Activated CD4-positive, CD25-positive, alpha-beta regulatory T cell treated with anti-CD3 and anti-CD28 coated beads, Interleukin-2, amount 50 U/mL, for 24 hours (primary cell): ENCODE data around the gene EN2.

Source experiments
- ATAC-seq, 2 donors: fragments of 150-1000 bp; cut with Tn5 transposase; one replicate each; pipeline ENCODE4 v1.10.0; 2021; ENCODE audit warnings: mild to moderate bottlenecking in 1 of 2, moderate library complexity in 1 of 2

The EN2 gene

DNA sequence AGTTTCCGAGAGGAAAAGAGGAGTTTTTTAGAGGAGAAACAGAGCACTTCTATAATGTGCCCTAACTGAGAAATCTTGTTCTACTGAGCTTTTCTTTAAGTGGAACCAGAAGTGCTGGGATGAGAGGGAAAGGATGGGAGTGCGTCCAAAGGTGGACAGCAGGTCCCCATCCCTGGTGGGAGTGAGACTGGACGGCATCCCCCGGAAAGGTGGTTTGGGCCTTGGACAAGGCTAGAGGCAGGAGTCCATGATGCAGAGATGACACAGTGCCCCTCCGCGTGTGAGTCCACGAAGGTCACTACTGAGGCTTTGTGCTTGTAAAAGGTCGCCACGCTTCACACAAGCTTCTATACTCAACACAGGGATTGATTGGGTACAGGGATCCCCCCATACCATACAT lies 6.1 kb upstream of the EN2 start:
- ATAC-seq = no peak

GRCh38 chr7:155452505-155453295 lies 5.2 kb upstream of the EN2 start:
- ATAC-seq = no peak

GRCh38 chr7:155453296-155454182 lies 4.4 kb upstream of the EN2 start:
- no peak for ATAC-seq

- no peak for ATAC-seq
These were observed 3.5 kb upstream of the EN2 start for GRCh38 chr7:155454183-155455112.

DNA sequence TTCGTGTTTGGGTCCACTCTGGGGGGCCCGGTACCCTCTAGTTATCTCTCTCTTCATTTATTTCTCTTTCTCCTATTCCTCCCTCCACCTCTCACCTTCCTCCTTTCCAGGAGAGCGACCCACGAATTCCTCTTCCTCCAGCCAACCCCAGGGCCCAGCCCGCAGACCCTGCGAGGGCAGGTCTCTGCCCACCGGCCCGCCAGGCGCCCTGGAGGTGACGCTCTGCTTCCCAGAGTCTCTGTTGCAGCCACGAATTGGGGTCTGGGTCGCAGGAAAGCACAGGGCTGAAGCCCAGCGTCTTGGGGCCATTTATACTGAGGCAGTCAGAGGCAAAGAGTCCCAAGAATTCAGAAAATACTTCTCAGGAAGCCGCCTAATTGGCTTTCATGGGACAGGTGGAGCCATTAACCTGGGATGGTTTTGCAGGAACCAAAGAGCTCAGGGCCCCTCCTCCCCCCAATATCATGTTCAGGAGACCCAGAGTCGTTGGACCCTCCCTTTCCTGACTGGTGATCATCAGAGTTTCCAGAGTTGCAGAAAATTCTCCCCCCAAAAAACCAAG lies 2.7 kb upstream of the EN2 start:
- no peak for ATAC-seq

DNA sequence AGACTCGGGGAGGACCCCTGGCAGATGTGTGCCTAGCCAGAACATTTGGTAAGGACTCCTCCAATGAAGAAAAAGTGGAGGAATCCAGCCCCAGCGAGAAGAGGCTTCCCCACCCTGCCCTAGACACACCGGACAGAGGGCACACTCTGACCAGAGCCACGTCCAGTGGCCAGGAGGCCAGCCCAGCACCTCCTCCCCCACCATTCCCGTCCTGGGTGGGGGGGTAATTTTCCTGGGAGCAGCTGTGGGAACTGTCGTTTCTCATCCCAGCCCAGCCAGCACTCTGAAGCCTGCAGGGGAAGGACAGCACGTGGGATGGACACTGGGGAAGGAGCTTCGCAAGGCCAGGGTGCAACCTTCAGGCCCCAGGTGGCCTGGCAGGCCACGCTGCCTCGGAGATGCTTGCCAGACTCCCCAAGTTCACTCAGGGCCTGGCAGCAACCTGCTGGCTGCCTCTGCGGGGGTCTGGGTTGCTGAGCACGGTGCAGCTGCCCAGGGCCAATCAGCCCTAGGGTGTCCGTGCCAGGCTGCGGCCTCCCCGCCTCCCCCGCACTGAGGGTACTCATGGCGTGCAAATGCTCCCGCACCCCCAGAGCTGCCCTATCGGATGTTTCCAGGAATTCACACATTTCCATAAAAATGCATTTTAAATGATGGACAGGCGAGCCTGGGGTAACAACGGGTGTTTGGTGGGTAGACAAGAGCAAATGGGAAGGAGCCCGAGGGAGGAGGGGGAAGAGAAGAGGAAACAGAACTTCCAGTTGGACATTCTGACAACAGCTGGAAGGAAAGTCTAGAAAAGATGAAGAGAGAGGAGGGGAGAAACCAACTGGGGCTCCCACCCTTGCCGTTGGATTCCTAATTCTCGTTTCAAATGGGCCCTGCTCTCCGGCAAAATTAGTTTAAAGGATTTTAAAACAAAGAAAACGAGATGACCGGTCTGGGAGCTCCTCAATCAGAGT lies 1.9 kb upstream of the EN2 start:
- ATAC-seq = no peak

- peak in 1 of 2 donors; percentile 12 for ATAC-seq
These were observed 988 bp upstream of the EN2 start for GRCh38 chr7:155456738-155457543.

GRCh38 chr7:155457544-155458110 lies 302 bp upstream of the EN2 start:
- peak in 1 of 2 donors; percentile 14 for ATAC-seq

DNA sequence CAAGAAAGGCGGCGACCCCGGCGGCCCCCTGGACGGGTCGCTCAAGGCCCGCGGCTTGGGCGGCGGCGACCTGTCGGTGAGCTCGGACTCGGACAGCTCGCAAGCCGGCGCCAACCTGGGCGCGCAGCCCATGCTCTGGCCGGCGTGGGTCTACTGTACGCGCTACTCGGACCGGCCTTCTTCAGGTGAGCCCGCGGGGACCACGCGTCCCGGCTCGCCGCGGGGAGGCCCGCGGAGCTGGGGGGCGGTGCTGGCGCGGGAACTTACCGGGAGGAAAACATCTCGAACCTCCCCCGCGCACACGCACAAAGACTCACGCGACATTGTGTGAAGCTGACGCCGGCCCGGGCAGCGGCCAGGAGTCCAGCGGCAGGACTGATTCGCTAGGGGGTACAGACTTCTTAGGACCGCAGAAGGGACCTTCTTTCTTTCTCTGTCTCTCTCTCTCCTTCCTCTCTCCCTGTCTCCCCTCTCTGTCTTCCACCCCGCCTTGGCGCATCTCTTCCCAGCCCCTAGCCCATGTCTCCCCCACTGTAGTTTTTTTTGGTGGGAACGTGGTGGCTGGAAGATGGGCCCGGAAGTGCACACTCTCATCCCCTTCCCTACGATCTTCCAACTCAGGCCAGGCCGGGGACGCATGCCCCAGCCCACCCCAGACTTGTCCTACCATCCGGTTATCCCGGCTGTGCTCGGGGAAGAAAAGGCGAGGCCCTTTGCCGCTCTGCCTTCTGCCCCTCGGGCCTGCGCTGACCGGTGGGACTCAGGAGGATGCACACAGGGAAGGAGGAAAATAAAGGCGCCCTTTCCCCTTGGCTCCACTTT lies 1.2 kb downstream of the EN2 start:
- no peak for ATAC-seq

GRCh38 chr7:155459700-155460461 lies 2.0 kb downstream of the EN2 start:
- no peak for ATAC-seq

DNA sequence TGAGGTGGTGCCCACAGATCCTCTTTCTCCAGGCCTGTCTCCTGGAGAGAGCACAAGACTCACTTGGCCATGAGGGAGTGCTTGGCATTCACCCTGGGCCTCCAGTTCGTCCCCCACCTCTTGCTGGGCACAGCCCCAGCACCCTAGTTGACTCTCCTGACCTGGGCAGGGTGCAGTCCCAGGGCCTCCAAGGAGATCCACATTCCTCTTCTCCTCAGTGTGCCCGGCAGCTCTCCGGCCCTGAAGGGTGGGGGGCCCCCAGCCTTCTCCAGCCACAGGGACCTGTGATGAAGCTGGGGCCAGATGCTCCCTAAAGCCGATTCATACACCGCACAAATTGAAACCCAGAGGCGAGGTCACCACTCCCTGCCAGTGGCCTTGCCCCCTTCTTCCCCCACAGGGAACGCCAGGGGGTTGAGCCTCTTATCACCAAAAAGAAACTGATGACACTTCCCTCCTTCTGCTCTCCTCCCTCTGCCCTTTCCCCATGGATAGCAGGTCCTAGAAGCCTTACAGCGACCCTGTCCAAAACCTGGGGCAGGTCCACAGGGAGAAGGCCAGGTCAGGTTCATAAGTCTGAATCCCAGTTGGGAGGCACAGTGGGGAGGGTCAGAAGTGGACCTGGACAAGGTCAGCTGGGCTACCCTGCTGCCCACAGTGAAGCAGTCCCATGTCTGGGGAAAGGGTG lies 3.1 kb downstream of the EN2 start:
- ATAC-seq = no peak

- no peak for ATAC-seq
These were observed 3.7 kb downstream of the EN2 start for GRCh38 chr7:155461631-155462030.

DNA sequence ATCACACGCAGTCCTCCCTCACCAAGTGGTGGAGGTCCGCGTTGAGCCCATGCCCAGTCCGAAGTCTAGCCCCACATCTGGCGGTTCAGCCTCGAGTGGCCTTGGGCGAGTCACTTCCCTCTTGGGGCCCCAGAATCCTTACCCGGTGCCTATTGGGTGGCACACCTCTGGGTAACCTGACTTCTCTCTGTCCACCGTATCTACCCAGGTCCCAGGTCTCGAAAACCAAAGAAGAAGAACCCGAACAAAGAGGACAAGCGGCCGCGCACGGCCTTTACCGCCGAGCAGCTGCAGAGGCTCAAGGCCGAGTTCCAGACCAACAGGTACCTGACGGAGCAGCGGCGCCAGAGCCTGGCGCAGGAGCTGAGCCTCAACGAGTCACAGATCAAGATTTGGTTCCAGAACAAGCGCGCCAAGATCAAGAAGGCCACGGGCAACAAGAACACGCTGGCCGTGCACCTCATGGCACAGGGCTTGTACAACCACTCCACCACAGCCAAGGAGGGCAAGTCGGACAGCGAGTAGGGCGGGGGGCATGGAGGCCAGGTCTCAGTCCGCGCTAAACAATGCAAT lies 4.3 kb downstream of the EN2 start:
- ATAC-seq = no peak

DNA sequence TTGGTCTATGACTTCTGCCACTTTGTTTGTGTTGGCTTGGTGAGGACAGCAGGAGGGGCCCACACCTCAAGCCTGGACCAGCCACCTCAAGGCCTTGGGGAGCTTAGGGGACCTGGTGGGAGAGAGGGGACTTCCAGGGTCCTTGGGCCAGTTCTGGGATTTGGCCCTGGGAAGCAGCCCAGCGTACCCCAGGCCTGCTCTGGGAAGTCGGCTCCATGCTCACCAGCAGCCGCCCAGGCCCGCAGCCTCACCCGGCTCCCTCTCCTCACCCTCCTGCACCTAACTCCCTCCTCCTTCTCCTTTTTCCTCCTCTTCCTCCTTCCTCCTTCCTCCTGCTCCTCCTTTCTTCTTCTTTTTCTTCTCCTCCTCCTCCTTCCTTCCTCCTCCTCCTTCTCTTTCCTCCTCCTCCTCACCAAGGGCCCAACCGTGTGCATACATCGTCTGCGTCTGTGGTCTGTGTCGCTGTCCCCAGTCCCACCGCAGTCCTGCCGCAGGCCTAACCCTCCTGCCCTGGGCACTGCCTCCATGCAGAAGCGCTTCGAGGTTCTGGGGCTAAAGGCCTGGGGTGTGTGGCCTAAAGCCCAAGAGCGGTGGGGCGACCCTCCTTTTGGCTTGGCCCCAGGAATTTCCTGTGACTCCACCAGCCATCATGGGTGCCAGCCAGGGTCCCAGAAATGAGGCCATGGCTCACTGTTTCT lies 5.3 kb downstream of the EN2 start:
- no peak for ATAC-seq

- ATAC-seq = no peak
These were observed 6.3 kb downstream of the EN2 start for GRCh38 chr7:155464183-155464582.

- no peak for ATAC-seq
These were observed 7.2 kb downstream of the EN2 start for GRCh38 chr7:155464948-155465739.
